Activated CD4-positive, alpha-beta memory T cell treated with anti-CD3 and anti-CD28 coated beads for 36 hours (primary cell): ENCODE results near the gene AP4E1. TPM values are rescaled to one million over a fixed set of nuclear protein-coding genes. Genes with fewer than 3 reads are reported as not detected.
"Not testable (repeated sequence)": the region's sequence is repeated elsewhere in the genome, so short reads cannot be mapped to it uniquely, and the experiment has no call there.

ENCODE experiments used
- CTCF ChIA-PET: fragments of 350-600 bp; sonication (Branson Sonifier 250); formaldehyde crosslinking; loops from one replicate; lab custom pipeline; 2021; ENCODE audit warnings: antibody characterized with exemption, inconsistent platforms; lab: Charles Lee
- POLR2A ChIA-PET: fragments of 350-600 bp; sonication (Branson Sonifier 250); formaldehyde crosslinking; loops from one replicate; lab custom pipeline; 2021; ENCODE audit warnings: antibody characterized with exemption; lab: Charles Lee
- DNase-seq: peaks from one replicate; pipeline ENCODE4 v3.0.0-alpha.2; 2020
- H3K27ac Mint-ChIP-seq: one replicate; pipeline ENCODE4 v1.8.0; 2021; ENCODE audit warnings: mixed read lengths
- H3K27me3 Mint-ChIP-seq: one replicate; pipeline ENCODE4 v1.8.0; 2021; ENCODE audit warnings: mixed read lengths
- H3K36me3 Mint-ChIP-seq: one replicate; pipeline ENCODE4 v1.8.0; 2021; ENCODE audit warnings: mixed read lengths
- H3K4me1 Mint-ChIP-seq: one replicate; pipeline ENCODE4 v1.8.0; 2021; ENCODE audit warnings: low read depth, mixed read lengths
- H3K4me3 Mint-ChIP-seq: one replicate; pipeline ENCODE4 v1.8.0; 2021; ENCODE audit warnings: mild to moderate bottlenecking, mixed read lengths
- H3K9me3 Mint-ChIP-seq: one replicate; pipeline ENCODE4 v1.8.0; 2021; ENCODE audit warnings: mixed read lengths
- intact Hi-C: fragments of 100-400 bp; cut with micrococcal nuclease; formaldehyde crosslinking; loops from one replicate; pipeline ENCODE4 v1.15.1; 2023
- total RNA-seq, 2 experiments: library from RNA; stranded (reverse); gene quantifications; one replicate each; pipeline ENCODE4 v1.2.3, GENCODE V29; 2021

Gene AP4E1
- 10 to 100 TPM; 12.0 to 12.7 TPM for total RNA-seq

- H3K36me3 Mint-ChIP-seq: peaks cover 13% of the 10 kb centered on the region
- intact Hi-C loops: loop anchor here (5.0 to 10.0 kb wide), 6 partner anchors 421 to 1754 kb away; partner anchors contain the start of genes COPS2, DTWD1, FAM227B and LYSMD2
- H3K9me3 Mint-ChIP-seq: no peaks in the 10 kb centered on the region
- peak; percentile 96 for DNase-seq
- POLR2A ChIA-PET: interaction anchor here (0.6 to 1.8 kb wide), 12 partner anchors 23 to 1753 kb away, joined by 3 to 14 read pairs (median 5); partner anchors contain the start of genes SPPL2A and TRPM7
- no peaks in the 10 kb centered on the region for H3K27me3 Mint-ChIP-seq
- peaks cover 22% of the 10 kb centered on the region for H3K4me1 Mint-ChIP-seq
- CTCF ChIA-PET: interaction anchor here (0.5 to 2.0 kb wide), 11 partner anchors 10 to 557 kb away, joined by 3 to 11 read pairs (median 4); no protein-coding TSS in a partner anchor
- peak within 1 kb of the TSS; percentile 98 for H3K27ac Mint-ChIP-seq
- H3K4me3 Mint-ChIP-seq: peak within 1 kb of the TSS; percentile 93
Measured at GRCh38 chr15:50908209-50909009, at the start of gene AP4E1. TSS of gene AP4E1 (plus strand) at chr15:50908683. CDS start at chr15:50908779, 96 bp downstream.

GRCh38 chr15:50860824-50861223 is 47.7 kb upstream of the AP4E1 start:
- POLR2A ChIA-PET: no interaction called here
- H3K36me3 Mint-ChIP-seq: no peaks in the 10 kb centered on the region
- H3K9me3 Mint-ChIP-seq: no peaks in the 10 kb centered on the region
- H3K4me3 Mint-ChIP-seq: no peak overlapping the region
- CTCF ChIA-PET: interaction anchor here (1.3 kb wide), 1 partner anchor 16 kb away, joined by 5 read pairs; no protein-coding TSS in a partner anchor
- H3K27ac Mint-ChIP-seq: no peak overlapping the region
- intact Hi-C loops: no loop called here
- H3K27me3 Mint-ChIP-seq: no peaks in the 10 kb centered on the region
- H3K4me1 Mint-ChIP-seq: no peaks in the 10 kb centered on the region
- DNase-seq: no peak

GRCh38 chr15:50862553-50862952 is 45.9 kb upstream of the AP4E1 start:
- intact Hi-C loops: no loop called here
- POLR2A ChIA-PET: no interaction called here
- H3K9me3 Mint-ChIP-seq: no peaks in the 10 kb centered on the region

GRCh38 chr15:50864873-50865272 is 43.6 kb upstream of the AP4E1 start:
- POLR2A ChIA-PET: no interaction called here
- DNase-seq: no peak
- no peaks in the 10 kb centered on the region for H3K9me3 Mint-ChIP-seq
- H3K36me3 Mint-ChIP-seq: no peaks in the 10 kb centered on the region
- no peak overlapping the region for H3K27ac Mint-ChIP-seq
- no peak overlapping the region for H3K4me3 Mint-ChIP-seq
- no peaks in the 10 kb centered on the region for H3K27me3 Mint-ChIP-seq
- intact Hi-C loops: no loop called here
- CTCF ChIA-PET: interaction anchor here (3.4 kb wide), 1 partner anchor 11 kb away, joined by 11 read pairs; no protein-coding TSS in a partner anchor
- no peaks in the 10 kb centered on the region for H3K4me1 Mint-ChIP-seq

More at GRCh38 chr15:50862553-50862952, 45.9 kb upstream of the AP4E1 start:
- Mint-ChIP-seq H3K4me3 (no peak overlapping the region), H3K27ac (no peak overlapping the region), H3K36me3 (no peaks in the 10 kb centered on the region), H3K27me3 (no peaks in the 10 kb centered on the region), H3K4me1 (no peaks in the 10 kb centered on the region)
- CTCF ChIA-PET: interaction anchor here (0.6 to 3.4 kb wide), 2 partner anchors 14 to 190 kb away, joined by 3 to 11 read pairs; no protein-coding TSS in a partner anchor
- no peak for DNase-seq

- POLR2A ChIA-PET: no interaction called here
- Mint-ChIP-seq H3K9me3 (no peaks in the 10 kb centered on the region), H3K27ac (no peak overlapping the region), H3K36me3 (no peaks in the 10 kb centered on the region), H3K4me3 (no peak overlapping the region), H3K27me3 (no peaks in the 10 kb centered on the region), H3K4me1 (no peaks in the 10 kb centered on the region)
- no peak for DNase-seq
- intact Hi-C loops: no loop called here
- CTCF ChIA-PET: interaction anchor here (3.4 kb wide), 1 partner anchor 11 kb away, joined by 11 read pairs; no protein-coding TSS in a partner anchor
Measured at GRCh38 chr15:50865515-50866353, 42.7 kb upstream of the AP4E1 start.

GRCh38 chr15:50871832-50872231 is 36.7 kb upstream of the AP4E1 start:
- Mint-ChIP-seq H3K9me3 (no peaks in the 10 kb centered on the region), H3K4me1 (peaks cover 2% of the 10 kb centered on the region), H3K27ac (no peak overlapping the region), H3K4me3 (no peak overlapping the region), H3K27me3 (peaks cover 3% of the 10 kb centered on the region), H3K36me3 (no peaks in the 10 kb centered on the region)
- intact Hi-C loops: no loop called here
- DNase-seq: no peak
- POLR2A ChIA-PET: no interaction called here
- CTCF ChIA-PET: no interaction called here

- Mint-ChIP-seq H3K36me3 (no peaks in the 10 kb centered on the region), H3K27ac (no peak overlapping the region), H3K4me1 (peaks cover 12% of the 10 kb centered on the region), H3K27me3 (peaks cover 3% of the 10 kb centered on the region), H3K4me3 (no peak overlapping the region), H3K9me3 (no peaks in the 10 kb centered on the region)
- DNase-seq: no peak
- CTCF ChIA-PET: interaction anchor here (0.6 to 1.0 kb wide), 2 partner anchors 102 to 198 kb away, joined by 3 read pairs; no protein-coding TSS in a partner anchor
- intact Hi-C loops: no loop called here
- POLR2A ChIA-PET: no interaction called here
Measured at GRCh38 chr15:50872832-50873426, 35.6 kb upstream of the AP4E1 start.

GRCh38 chr15:50873935-50874361 is 34.5 kb upstream of the AP4E1 start:
- Mint-ChIP-seq H3K36me3 (no peaks in the 10 kb centered on the region), H3K4me1 (peaks cover 22% of the 10 kb centered on the region), H3K9me3 (no peaks in the 10 kb centered on the region), H3K4me3 (no peak overlapping the region), H3K27ac (no peak overlapping the region), H3K27me3 (peaks cover 3% of the 10 kb centered on the region)
- DNase-seq: no peak
- intact Hi-C loops: no loop called here
- ChIA-PET POLR2A (no interaction called here), CTCF (no interaction called here)

GRCh38 chr15:50875238-50875637 is 33.2 kb upstream of the AP4E1 start:
- POLR2A ChIA-PET, H3K27ac Mint-ChIP-seq, DNase-seq, H3K36me3 Mint-ChIP-seq, H3K4me3 Mint-ChIP-seq, H3K27me3 Mint-ChIP-seq, intact Hi-C loops, H3K9me3 Mint-ChIP-seq: not testable (repeated sequence)
- CTCF ChIA-PET: interaction anchor here (0.7 to 2.7 kb wide), 6 partner anchors 11 to 200 kb away, joined by 5 to 34 read pairs (median 10); no protein-coding TSS in a partner anchor
- peaks cover 33% of the 10 kb centered on the region for H3K4me1 Mint-ChIP-seq

- peaks cover 45% of the 10 kb centered on the region for H3K4me1 Mint-ChIP-seq
- intact Hi-C loops: no loop called here
Measured at GRCh38 chr15:50876260-50876988, 32.1 kb upstream of the AP4E1 start.

More at GRCh38 chr15:50876260-50876988, 32.1 kb upstream of the AP4E1 start:
- no peaks in the 10 kb centered on the region for H3K9me3 Mint-ChIP-seq
- H3K27ac Mint-ChIP-seq: no peak overlapping the region
- peaks cover 3% of the 10 kb centered on the region for H3K27me3 Mint-ChIP-seq
- peak overlapping the region; percentile 71 for H3K4me3 Mint-ChIP-seq
- ChIA-PET CTCF (interaction anchor here (0.6 to 2.7 kb wide), 25 partner anchors 10 to 598 kb away, joined by 3 to 34 read pairs (median 4); no protein-coding TSS in a partner anchor), POLR2A (interaction anchor here (0.7 to 1.0 kb wide), 3 partner anchors 9 to 112 kb away, joined by 3 to 7 read pairs (median 4); no protein-coding TSS in a partner anchor)
- no peaks in the 10 kb centered on the region for H3K36me3 Mint-ChIP-seq
- no peak for DNase-seq
